Pulmonary artery endothelial cell (primary cell): ENCODE data around the gene ATOH8. TPM values are rescaled to one million over a fixed set of nuclear protein-coding genes. Genes with fewer than 3 reads are reported as not detected.
"Not testable (repeated sequence)": the region's sequence is repeated elsewhere in the genome, so short reads cannot be mapped to it uniquely, and the experiment has no call there.

Experiments used
- DNase-seq: peaks from one replicate; pipeline ENCODE4 v3.0.0-alpha.2; 2011; ENCODE audit warnings: low read depth, low spot score
- total RNA-seq: library from RNA; depleted of rRNA; stranded (reverse); fragments of >200 nt; gene quantifications from 2 replicates; pipeline ENCODE4 v1.2.3, GENCODE V29; 2014

The ATOH8 gene, protein sequence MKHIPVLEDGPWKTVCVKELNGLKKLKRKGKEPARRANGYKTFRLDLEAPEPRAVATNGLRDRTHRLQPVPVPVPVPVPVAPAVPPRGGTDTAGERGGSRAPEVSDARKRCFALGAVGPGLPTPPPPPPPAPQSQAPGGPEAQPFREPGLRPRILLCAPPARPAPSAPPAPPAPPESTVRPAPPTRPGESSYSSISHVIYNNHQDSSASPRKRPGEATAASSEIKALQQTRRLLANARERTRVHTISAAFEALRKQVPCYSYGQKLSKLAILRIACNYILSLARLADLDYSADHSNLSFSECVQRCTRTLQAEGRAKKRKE
- 5.7 and 23.8 TPM in 2 replicates for total RNA-seq

DNA sequence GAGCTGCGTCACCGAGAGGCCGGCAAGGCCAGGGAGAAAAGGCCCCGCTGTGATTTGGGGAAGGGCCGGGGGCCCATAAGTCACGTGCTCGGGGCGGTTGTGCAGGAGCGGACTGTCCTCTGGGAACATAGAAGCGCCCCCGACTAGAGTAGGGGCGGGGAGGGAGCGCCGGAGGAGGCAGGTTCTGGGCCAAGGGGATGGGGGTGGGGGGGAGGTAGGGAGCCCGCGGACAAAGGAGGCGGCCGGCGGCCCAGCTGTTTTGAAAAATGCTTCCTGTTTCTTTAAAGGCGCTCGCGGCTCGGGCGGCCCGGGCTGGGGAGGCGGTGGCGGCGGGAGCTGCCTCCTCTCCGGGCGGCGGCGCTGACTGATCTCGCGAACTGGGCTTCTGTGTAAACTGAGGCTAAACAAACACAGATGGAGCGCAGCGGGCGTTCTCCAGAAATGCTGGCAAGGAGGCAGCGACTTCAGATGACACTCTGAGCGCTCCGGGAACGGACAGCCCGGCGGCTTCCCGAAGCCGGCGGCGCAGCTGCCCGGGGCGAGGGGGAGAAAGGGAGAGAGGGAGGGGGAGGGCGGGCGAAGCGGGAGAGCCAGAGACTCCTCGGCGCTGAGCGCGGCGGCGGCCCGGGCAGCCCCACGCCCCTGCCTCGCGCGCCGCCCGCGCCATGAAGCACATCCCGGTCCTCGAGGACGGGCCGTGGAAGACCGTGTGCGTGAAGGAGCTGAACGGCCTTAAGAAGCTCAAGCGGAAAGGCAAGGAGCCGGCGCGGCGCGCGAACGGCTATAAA, at the start of gene ATOH8:
TSS of gene ATOH8 (plus strand) at position 467 of the 788 bp plus-strand sequence. CDS start at position 666, 199 bp downstream.
- DNase-seq: no peak

DNA sequence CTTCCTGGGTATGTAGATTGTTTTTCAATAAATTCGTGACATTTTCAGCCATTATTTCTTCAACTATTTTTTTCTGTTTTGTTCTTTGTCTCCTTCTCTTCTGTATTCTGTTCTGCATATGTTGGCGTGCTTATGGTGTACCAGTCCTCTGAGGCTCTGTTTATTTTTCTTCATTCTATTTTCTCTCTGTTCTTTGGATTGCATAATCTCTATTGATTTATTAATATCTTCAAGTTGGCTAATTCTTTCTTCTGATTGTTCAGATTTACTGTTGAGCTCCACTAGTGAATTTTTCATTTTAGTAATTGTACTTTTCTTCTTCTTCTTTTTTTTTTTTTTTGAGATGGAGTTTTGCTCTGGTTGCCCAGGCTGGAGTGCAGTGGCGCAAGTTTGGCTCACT, 49.8 kb upstream of the ATOH8 start:
- no peak for DNase-seq

DNA sequence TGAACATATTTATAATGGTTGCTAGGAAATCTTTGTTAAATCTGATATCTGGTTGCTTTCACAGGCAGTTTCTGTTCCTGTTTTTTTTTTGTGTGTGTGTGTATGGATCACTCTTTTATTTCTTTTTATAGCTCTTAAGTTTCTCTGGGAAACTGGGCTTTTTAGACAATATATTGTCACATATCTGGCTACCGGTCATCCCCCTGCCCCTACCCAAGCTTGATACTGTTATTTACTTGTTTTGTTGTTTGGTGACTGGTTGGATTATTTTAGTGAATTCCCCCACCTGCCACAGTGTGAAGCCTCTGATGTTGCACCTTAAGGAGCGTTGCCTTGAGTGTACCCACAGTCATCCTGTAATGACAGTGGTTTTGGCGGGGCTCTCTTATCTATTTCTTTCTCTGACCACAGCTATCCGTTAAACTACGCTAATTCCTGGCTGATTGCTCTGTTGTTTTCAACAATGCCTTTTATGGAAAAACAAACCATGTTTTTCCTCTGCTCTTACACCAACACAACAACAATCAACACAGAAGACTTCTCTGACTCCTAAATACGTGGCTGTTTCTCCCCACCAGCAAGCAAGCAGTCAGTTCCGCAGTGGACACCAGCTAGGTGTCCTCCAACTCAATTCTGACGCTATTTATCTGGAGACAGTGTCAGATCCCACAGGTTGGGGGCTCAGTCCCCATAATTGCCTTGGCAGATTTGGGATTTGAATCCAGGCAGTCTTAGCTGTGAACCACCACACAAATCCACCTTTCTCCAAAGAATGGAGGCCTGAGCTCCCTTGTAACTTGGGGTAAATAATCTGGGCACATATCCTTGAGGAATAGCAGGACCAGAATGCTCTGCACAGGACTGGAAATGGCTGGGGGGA, 48.8 kb upstream of the ATOH8 start:
- DNase-seq: no peak

DNA sequence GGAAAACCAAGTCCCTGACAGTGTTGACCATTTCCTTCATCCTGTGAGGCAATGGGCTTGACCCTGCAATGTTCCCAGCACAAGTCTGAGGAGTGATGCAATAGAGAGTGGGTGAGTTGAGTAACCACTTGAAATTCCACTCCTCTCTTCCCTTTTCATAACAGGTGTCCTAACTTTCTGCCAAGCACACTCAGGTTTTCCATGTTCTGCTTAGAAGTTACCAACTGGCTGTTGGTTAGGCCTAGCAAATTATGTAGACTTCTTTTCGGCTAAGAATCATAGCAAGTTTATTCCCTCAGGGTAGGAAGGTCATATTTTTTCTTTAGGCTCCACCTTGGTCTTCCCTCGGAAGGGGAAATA, 48.1 kb upstream of the ATOH8 start:
- DNase-seq: peak; percentile 20

DNA sequence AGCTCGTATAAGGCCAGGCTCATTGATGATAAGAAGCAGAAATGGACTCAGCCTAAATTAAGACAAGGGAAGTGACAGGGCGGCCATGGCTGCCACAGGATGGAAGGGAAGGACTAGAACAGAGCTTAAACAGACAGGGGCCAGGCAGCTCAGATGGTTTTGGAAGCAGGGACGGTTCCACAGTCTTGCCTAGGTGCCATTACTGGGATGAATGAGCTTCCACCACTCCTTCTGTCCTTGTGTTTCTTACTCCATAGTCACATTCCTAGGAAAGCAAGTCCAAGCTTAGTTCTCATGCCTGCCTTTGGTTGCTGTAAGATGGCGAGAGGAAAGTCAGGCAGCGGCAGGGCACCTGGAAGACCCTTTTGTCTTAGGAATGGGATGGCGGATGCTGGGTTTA, 47.7 kb upstream of the ATOH8 start:
- no peak for DNase-seq

DNA sequence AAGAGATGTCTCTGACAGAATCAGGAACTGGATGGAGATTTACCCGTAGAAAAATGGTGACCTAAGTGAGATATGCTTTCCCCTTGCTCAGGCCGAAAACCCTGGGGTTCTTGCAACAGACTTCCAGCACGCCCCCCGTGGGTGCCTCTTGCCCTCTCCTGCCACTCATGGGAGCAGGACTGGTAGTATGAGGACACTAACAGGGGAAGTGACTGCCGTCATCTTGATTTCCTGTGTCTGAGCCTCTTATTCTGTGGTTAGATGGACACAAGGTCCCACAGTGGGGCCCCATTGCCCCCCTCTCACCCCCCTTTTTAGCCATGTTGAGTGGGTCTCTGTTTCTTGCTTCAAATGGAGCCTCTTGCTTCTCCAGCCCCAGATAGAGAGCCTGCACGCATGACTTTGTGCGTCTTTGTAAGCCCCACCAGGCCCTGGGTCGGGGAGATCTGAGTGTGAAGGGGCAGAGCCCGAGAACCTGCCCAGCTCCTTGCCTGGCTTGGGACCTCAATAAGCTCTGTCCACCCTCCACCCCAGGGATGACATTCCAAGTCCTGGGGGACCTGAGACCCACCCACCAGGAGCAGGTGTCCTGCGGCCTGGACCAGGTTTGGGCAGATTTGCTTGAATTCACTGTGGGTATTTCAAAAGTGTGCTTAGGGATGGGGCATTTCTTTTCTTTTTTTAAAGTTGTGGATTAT, 47.0 kb upstream of the ATOH8 start:
- no peak for DNase-seq

DNA sequence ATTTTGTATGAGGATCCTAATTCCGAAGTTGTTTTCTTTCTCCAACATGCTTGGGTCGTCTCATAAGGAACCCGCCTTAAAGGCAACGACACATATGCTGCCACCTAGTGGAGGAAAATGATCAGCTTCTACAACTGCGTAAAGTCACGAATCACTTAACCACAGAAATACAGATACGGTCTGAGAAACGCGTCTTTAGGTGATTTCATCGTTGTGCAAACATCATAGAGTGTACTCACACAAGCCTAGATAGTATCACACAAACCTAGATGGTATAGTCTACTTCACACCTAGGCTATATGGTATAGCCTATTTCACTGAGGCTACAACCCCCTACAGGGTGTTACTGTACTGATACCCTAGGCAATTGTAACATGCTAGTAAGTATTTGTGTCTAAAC, 46.5 kb upstream of the ATOH8 start:
- DNase-seq: peak; percentile 66

DNA sequence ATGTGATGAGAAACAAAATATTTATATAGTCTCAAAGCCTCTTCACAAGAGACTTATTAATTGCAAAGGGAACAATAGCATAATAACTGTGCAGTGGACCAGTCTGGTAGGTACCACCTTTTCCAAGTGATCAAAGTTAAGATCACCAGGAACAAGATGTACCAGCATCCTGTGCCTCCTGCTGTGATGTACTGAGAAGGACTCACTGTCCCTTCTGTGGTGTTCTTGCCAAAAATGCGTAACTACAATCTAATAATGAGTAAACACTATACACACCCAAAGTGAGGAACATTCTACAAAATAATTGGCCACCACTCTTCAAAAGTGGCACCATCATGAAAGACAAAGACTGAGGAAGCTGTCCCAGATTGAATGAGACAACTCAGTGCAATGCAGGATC, 45.1 kb upstream of the ATOH8 start:
- no peak for DNase-seq

DNA sequence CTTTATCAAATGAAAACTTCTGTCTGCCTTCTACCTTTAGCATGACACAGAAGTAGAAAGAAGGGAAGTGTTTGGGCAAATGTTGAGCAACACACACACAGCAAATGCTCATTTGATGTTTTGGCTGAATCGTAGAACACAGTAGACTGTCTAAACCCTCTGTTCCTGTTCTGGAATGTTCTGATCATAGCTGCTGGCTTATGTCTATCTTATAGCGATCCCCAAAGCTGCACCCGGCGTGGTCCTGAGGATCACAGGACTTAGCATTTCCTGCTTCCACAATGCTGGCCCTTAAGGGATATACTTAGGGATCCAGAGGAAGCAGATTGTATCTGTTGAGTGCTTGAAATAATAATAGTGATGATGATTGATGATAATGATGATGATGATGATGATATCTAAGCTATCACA, 44.4 kb upstream of the ATOH8 start:
- DNase-seq: no peak

DNA sequence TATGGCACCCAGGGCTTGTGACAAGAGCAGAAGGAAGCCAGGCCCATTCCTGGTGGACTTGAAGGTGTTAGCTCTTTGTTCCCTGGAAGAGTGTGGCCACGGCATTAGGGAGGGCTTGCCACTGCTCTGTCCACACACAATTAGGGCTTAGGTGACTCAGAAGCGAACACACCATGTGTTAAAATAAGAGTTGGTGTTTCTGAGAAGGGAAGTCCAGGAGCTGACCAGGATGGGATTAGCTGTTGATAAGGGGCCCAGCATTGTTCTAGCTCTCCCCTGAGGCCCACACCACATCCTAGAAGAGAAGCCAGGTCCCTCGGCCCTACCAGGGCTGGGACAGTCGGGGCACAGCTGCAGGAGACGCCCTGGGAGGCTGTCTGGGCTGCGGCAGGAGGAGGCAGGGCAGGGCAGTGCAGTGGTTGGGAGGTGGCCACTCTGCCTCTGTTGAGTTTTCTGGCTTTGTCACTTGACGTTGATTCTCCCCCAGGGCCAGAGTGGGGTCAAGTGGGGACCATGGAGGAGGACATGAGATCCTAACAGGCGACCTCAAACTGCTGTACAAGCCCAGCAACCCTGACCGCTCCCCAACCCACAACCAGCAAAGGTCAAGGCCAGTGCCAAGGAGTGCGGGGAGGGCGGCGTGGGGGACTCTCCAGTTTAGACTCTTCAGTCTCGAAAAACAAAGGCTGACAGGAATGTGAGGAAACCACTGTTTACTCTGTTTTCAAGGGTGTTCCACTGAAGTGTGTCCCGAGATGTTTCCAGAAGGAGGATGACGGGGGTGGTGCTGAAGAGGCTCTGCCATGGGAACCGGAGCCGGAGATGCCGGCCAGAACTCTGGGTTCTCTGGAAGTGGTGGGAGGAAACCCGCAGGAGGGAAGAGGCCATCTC, 42.9 kb upstream of the ATOH8 start:
- peak; percentile 17 for DNase-seq

DNA sequence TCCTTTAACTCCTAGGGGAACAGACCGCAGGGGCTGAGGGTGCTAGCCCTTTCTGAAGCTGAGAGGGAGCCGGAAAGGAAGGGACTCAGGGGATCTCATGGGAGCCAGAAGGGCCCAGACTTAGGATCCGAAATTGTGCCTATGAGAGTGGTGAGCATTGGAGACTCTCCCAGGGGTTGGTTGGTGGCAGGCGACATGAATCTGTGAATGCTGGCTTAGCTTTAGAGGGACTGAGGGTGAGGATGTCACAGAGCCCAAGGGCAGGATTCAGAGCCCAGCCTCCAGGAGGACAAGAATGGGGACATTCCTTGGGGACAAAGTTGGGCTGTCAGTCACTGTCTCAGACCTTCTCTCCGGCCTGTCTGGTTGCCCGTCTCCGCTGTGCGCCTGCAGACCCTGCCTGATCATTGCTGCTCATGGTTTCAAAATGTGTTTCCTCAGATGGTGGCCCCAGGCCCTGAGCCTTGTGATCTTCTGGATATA, 42.2 kb upstream of the ATOH8 start:
- no peak for DNase-seq

DNA sequence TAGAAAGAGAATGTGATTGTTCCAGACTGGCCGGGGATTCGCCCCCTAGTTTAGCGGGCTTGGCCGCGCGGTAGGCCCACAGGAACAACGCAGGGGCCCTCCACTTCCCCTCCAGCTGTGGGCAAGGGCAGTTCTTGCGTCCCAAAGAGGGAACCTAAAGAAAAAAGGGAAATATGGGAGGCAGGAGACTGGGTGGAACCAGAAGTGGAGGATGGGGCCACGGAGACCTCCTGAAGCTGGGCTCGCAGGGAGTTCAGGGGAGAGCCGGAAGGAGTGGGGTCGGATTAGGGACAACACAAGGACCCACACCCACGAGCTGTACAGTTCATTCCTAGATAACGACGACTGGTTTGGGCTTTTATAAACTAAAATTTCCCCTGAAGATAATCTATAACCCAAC, 41.5 kb upstream of the ATOH8 start:
- DNase-seq: no peak

DNA sequence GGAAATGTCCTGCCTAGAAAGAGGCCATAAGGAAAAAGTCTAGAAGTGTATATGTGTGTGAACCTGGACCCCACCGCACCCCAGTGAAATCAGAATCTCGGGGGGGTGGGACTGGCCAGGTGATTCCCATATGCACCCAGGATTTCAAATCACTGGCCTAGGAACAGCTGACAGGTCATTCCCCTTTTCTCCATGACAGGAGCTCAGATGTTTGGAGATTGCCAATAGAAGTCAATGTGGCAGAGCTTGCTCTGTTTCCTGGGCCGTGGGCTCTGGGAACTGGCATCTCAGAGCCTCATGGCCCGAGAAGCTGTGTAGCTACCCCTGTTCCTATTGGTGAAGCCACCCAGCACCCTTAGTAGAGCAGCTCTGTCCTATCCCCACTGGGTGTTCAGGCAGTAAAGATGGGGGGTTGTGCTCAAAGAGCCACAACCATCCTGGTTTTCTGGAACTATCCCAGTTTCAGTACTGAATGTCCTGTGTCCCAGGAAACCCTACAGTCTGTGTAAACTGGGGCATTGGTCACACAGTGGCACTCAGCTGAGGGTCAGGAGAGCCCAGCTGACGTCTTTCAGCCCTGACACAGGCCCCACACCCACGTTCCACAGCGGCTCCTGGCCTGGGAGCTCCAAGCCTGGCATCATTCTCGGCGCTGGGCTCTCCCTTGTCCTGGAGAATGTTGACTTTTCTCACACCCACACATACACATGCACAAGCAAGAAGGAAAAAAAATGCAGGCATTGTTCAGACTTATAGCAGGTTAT, 40.8 kb upstream of the ATOH8 start:
- DNase-seq: no peak

DNA sequence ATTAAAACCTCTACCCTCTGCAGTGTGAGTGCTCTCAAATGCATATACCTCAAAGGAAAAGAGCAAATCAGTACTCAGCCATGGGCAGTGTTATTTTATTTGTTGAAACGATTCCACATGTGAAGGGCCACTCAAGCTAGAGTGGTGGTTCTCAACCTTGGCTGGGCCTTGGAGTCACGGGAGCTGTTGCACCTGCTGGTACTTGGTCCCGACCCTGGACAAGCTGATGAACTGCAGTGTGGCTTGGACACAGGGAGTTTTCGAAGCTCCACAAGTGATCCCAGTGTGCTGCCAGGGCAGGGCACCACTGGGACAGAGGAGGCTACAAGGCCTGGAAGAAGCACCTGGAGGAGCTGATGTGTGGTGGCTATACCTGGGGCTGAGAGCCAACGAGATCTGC, 40.0 kb upstream of the ATOH8 start:
- no peak for DNase-seq

DNA sequence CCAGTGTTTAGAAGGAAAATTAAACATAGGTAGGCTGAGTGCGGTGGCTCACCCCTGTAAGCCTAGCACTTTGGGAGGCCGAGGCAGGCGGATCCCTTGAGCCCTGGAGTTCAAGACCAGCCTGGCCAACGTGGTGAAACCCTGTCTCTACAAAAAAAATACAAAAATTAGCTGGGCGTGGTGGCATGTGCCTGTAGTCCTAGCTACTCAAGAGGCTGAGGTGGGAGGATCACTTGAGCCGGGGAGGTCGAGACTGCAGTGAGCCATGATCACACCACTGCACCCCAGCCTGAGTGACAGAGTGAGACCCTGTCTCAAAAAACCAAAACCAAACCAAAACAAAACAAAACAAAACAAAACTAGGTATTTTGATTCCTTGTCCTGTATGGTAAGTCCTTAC, 39.4 kb upstream of the ATOH8 start:
- not testable (repeated sequence) for DNase-seq

DNA sequence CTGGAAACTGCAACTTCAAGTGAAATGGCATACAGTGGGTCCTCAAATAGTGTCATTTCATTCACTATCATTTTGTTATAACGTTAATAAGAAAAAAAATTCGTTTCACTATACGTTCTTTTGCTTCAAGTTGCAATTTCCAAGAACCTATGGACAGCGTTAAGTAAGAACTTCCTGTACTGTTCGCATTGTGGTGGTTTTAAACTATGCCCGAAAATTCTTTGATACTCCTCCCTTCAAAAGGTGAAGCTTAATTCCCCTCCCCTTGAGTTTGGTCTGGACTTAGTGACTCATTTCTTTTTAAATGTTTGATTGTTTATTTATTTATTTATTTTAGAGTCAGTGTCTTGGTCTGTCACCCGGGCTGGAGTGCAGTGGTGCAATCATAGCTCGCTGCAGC, 39.0 kb upstream of the ATOH8 start:
- no peak for DNase-seq

DNA sequence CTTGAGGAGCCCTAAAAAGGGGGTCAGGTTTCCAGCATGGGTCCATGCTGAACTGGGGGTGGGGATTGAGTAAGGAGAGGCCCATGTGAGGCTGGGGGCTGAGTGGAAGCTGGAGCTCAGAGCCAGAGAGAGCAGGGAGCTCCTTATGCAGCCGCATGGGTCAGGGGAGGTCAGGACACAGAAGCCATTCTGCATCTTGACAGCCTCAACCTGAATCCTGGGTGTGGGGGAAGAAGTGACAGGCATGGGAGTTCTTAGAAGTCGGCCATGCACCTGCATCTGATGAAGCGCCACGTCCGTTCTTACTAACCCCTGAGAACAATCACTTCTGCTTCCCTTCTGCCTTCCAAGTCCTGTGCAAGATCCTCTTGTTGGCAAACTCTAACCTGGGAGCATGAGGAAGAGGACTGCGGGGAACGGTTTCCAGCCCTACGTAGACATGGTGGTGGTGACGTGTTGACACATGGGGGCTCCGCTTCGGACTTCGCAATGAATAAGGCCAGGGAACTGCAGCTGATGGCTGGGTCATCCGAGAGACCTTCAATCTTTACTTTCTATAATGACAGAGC, 37.4 kb upstream of the ATOH8 start:
- DNase-seq: no peak

DNA sequence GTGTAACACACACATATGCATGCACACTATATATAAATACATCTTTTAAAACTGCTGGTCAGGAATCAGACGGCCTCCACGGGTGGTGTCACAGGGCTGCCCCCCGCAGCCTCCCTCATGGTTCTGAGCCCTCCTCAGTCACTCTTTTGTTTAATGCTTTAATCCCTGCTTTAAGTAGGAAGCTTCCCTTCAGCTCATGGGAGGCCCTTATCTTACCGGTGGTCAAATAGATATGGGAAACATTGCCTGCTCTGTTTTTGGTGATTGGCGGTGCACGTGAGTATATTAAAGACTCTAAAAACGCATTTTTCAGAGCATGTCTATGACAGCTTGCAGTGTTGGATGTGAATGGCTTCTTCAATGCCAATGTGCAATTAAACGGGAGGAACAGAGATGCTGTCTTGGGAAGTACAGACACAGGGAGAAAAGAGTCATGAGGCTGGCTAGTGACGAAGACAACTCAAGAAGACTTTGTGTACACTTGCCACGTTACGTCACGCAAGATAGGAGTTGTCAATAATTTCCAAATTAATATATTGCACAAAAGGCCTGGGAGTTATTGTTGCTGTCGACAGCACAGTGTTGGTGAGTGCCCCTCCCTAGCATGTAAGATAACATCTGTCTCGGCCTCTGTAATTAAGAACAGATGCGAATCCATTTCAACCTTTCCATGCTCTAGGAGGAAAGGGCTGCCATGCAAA, 36.3 kb upstream of the ATOH8 start:
- no peak for DNase-seq

DNA sequence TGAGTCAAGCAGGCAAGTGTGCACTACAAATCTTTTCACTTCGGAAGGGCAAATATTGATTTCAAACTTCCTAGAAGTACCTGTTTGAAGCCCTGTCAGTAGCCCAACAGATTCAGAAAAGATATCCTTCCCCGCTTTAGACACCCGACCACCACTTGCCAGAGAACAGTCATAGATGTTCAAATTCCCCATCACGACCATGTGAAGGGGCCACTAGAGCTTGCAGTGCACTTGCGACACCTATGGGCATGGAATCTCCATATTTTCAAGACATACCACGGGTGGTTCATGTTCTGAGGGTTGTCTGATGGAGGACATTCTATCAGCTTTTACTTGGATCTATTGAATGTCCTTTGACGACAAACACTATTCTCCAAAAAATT, 35.8 kb upstream of the ATOH8 start:
- DNase-seq: no peak
